Muscle layer of colon (tissue), 2 donors: ENCODE measurements around the gene LAMP5.

Experiments
- H3K27ac ChIP-seq: one replicate; pipeline ENCODE4 v1.7.0; 2013; ENCODE audit warnings: low read depth, mild to moderate bottlenecking, low read length, moderate library complexity
- H3K27me3 ChIP-seq, 2 donors: one replicate each; pipeline ENCODE4 v1.7.0; 2013; ENCODE audit warnings: low read length in 2 of 2, mild to moderate bottlenecking in 2 of 2; ENCODE audit not compliant: insufficient read depth in 2 of 2, control insufficient read depth in 1 of 2
- H3K36me3 ChIP-seq: one replicate; pipeline ENCODE4 v1.7.0; 2013; ENCODE audit warnings: mild to moderate bottlenecking, low read length; ENCODE audit not compliant: insufficient read depth
- H3K4me1 ChIP-seq: one replicate; pipeline ENCODE4 v1.7.0; 2013; ENCODE audit warnings: mild to moderate bottlenecking, low read length; ENCODE audit not compliant: insufficient read depth
- H3K4me3 ChIP-seq, 2 donors: one replicate each; pipeline ENCODE4 v1.7.0; 2013; ENCODE audit warnings: low read length in 2 of 2, low read depth in 1 of 2, mild to moderate bottlenecking in 1 of 2, moderate library complexity in 1 of 2
- H3K9ac ChIP-seq: one replicate; pipeline ENCODE4 v1.7.0; 2013; ENCODE audit warnings: low read length
- H3K9me3 ChIP-seq: one replicate; pipeline ENCODE4 v1.7.0; 2013; ENCODE audit warnings: mild to moderate bottlenecking, low read length
- donor health status: abdominal sarcoma.
- donor health status: Adenocarcinoma of cecum.

LAMP5 gene

DNA sequence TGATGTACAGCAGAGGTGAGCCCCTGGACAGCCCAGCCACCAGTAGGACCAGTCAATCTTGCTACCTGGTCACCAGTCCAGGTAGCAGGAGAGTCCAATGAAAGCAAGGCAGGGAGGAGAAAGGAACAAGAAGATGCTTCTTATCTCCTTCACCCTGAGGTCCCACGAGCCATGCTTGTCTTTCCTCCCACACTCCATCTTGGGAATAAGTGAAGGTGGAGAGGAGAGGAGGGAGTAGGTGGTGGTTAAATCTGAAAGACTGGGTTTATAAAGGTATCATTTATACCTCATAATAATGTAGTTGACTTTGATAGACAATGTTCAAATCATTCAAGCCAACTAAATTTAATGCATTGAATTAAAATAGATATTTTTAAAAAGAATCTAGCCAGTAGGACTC lies 35.9 kb downstream of the LAMP5 start:
- H3K27ac ChIP-seq, result no peak overlapping the region
- no peaks in the 10 kb centered on the region for H3K4me1 ChIP-seq
- no peak overlapping the region for H3K9ac ChIP-seq
- H3K4me3 ChIP-seq, result no peak overlapping the region
- no peaks in the 10 kb centered on the region for H3K27me3 ChIP-seq
- H3K36me3 ChIP-seq, result no peaks in the 10 kb centered on the region
- no peaks in the 10 kb centered on the region for H3K9me3 ChIP-seq

DNA sequence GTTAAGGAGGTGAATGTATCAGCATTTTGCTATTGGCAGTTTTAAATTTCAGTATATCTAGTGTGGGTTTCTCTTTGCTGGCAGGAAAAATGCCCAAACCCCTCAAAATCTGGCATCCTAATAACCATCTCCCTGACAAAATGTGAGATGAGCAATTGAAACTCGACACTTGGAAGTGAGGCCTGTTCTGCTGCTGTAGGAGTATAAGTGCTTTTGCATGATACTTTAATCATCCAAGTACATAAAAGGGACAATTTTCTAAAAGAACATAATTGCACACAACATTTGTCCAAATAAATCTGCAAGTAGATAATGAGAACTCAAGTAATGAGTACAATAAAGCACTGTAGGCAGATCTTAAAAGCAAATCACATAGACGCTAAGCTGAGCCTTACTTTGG lies 36.5 kb downstream of the LAMP5 start:
- H3K9ac ChIP-seq, result no peak overlapping the region
- no peaks in the 10 kb centered on the region for H3K27me3 ChIP-seq
- H3K27ac ChIP-seq, result no peak overlapping the region
- H3K9me3 ChIP-seq, result no peaks in the 10 kb centered on the region
- no peaks in the 10 kb centered on the region for H3K36me3 ChIP-seq
- no peaks in the 10 kb centered on the region for H3K4me1 ChIP-seq
- no peak overlapping the region for H3K4me3 ChIP-seq

DNA sequence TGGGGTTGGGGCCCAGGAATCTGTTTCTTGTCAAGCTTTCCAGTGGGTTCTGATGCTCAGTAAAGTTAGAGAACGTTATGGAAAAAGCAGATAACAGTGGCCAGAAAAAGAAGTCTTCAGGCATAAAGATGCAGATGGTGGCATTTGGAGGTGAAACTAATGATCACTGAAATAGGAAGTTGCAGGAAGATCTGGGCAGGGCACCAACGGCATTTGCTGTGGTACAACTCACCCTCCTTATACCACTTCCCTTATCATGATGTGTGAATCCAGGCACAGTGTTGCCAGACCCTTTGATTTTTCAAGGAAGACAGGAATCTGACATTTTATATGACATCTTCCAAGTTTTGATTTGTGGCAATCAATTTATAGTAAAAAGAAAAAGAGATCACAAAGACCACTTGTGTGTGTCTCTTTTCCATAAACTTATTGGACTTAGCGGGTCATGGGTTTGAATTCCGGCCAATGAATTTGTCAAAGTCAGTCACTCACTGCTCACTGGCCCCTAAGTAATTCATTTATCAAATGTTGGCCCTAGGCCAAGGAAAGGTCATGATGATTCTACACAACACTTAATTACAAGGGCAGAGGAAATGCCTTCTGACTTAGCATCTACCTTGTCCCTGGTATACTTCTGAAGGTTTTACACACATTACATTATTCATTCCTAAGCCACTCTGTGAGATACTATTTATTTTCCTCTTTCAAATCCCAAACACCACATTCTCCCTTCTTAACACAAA lies 37.6 kb downstream of the LAMP5 start:
- H3K4me1 ChIP-seq, result no peaks in the 10 kb centered on the region
- H3K27ac ChIP-seq, result no peak overlapping the region
- no peaks in the 10 kb centered on the region for H3K9me3 ChIP-seq
- H3K27me3 ChIP-seq, result no peaks in the 10 kb centered on the region
- no peak overlapping the region for H3K4me3 ChIP-seq
- no peak overlapping the region for H3K9ac ChIP-seq
- H3K36me3 ChIP-seq, result no peaks in the 10 kb centered on the region

GRCh38 chr20:9555781-9556180 lies 41.4 kb downstream of the LAMP5 start:
- Histone ChIP-seq H3K4me3 (no peak overlapping the region), H3K27ac (no peak overlapping the region)

DNA sequence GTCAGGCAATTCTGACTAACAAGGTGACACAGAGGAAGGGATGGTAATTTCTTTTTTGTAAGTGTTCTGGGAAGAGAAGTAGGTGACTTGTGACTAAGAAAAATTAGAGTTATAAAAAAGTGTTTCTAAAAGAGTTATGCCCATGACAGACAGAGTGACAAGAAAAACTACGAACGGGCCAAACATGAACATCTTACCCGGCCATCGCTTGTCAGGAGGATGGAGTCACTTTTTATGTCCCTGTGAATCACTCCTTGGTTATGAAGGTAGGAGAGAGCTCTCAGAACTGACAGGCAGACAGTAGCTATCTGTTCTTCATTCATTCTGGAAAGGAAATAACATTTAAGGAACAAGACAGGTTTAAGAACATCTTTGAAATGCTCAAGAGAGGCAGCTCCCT lies 43.0 kb downstream of the LAMP5 start:
- Histone ChIP-seq H3K27me3 (no peaks in the 10 kb centered on the region), H3K36me3 (no peaks in the 10 kb centered on the region), H3K4me1 (no peaks in the 10 kb centered on the region), H3K4me3 (no peak overlapping the region), H3K9ac (no peak overlapping the region), H3K27ac (no peak overlapping the region), H3K9me3 (no peaks in the 10 kb centered on the region)

More at GRCh38 chr20:9555781-9556180, 41.4 kb downstream of the LAMP5 start:
- no peaks in the 10 kb centered on the region for H3K27me3 ChIP-seq
- no peaks in the 10 kb centered on the region for H3K9me3 ChIP-seq
- H3K9ac ChIP-seq, result no peak overlapping the region
- H3K4me1 ChIP-seq, result no peaks in the 10 kb centered on the region
- H3K36me3 ChIP-seq, result no peaks in the 10 kb centered on the region

GRCh38 chr20:9565910-9566550 lies 51.6 kb downstream of the LAMP5 start:
- Histone ChIP-seq H3K36me3 (no peaks in the 10 kb centered on the region), H3K27ac (no peak overlapping the region), H3K9me3 (no peaks in the 10 kb centered on the region), H3K4me1 (no peaks in the 10 kb centered on the region), H3K9ac (no peak overlapping the region), H3K4me3 (no peak overlapping the region), H3K27me3 (no peaks in the 10 kb centered on the region)

GRCh38 chr20:9566977-9567376 lies 52.6 kb downstream of the LAMP5 start:
- Histone ChIP-seq H3K27ac (no peak overlapping the region), H3K36me3 (no peaks in the 10 kb centered on the region), H3K9ac (no peak overlapping the region), H3K4me1 (no peaks in the 10 kb centered on the region), H3K27me3 (no peaks in the 10 kb centered on the region), H3K9me3 (no peaks in the 10 kb centered on the region), H3K4me3 (no peak overlapping the region)

DNA sequence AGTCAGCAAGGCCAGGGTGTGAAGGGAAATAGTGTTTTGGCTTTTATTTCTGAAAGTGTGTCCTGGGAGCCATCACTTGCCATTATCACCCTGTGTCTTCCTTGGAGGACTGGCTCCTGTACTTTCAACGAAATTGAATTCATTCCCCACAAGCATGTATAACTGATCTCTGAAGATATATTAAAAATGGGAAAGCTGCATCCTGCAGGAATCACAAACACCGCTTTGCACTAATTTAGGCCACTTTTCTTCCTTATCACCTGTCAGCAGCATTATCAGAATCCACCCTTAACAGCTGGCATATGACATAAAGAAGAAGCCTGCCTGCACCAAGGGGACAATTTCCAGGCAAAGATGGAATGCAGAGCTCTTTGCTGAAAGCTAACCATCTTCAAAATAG lies 56.2 kb downstream of the LAMP5 start:
- no peaks in the 10 kb centered on the region for H3K36me3 ChIP-seq
- H3K27ac ChIP-seq, result no peak overlapping the region
- no peak overlapping the region for H3K9ac ChIP-seq
- no peaks in the 10 kb centered on the region for H3K9me3 ChIP-seq
- H3K4me3 ChIP-seq, result no peak overlapping the region
- no peaks in the 10 kb centered on the region for H3K27me3 ChIP-seq
- H3K4me1 ChIP-seq, result no peaks in the 10 kb centered on the region

- H3K4me1 ChIP-seq, result no peaks in the 10 kb centered on the region
- H3K4me3 ChIP-seq, result no peak overlapping the region
- H3K27ac ChIP-seq, result no peak overlapping the region
- no peaks in the 10 kb centered on the region for H3K27me3 ChIP-seq
- no peak overlapping the region for H3K9ac ChIP-seq
- H3K36me3 ChIP-seq, result no peaks in the 10 kb centered on the region
- no peaks in the 10 kb centered on the region for H3K9me3 ChIP-seq
Observed at GRCh38 chr20:9571783-9572182, 57.4 kb downstream of the LAMP5 start.

- no peaks in the 10 kb centered on the region for H3K9me3 ChIP-seq
- H3K27me3 ChIP-seq, result no peaks in the 10 kb centered on the region
- no peaks in the 10 kb centered on the region for H3K36me3 ChIP-seq
- H3K4me3 ChIP-seq, result no peak overlapping the region
- H3K4me1 ChIP-seq, result no peaks in the 10 kb centered on the region
- H3K9ac ChIP-seq, result no peak overlapping the region
- no peak overlapping the region for H3K27ac ChIP-seq
Observed at GRCh38 chr20:9572670-9573069, 58.3 kb downstream of the LAMP5 start.

GRCh38 chr20:9573335-9574151 lies 59.2 kb downstream of the LAMP5 start:
- Histone ChIP-seq H3K4me1 (no peaks in the 10 kb centered on the region), H3K4me3 (no peak overlapping the region), H3K36me3 (no peaks in the 10 kb centered on the region), H3K9ac (no peak overlapping the region), H3K27me3 (no peaks in the 10 kb centered on the region), H3K9me3 (no peaks in the 10 kb centered on the region), H3K27ac (no peak overlapping the region)
